ENCODE measurements around the gene POFUT2. TPM values are rescaled to one million over a fixed set of nuclear protein-coding genes. Genes with fewer than 3 reads are reported as not detected.

POFUT2 gene
- total RNA-seq, 1 experiment from 2014 or later: 31.9 TPM

GRCh38 chr21:45264146-45264911 lies 23.4 kb downstream of the POFUT2 start:
- no peak for DNase-seq (ENCODE audit: low spot score)

GRCh38 chr21:45263534-45263933 lies 24.2 kb downstream of the POFUT2 start:
- no peak for DNase-seq (ENCODE audit: low spot score)

DNA sequence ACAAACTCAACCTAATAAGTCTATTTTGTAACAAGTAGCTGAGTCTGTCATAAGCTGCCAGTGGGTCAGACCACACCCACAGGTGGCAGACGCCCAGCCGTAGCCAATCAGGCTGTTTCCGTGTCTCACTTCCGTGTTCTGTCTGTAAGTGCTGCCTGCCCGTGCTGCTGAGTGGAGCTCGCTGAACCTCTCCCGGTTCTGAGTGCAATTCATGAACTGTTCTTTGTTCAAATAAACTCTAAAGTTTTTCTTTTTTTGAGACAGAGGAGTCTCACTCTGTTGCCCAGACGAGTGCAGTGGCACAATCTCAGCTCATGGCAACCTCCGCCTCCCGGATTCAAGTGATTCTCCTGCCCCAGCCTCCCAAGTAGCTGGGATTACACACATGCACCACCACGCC lies 25.1 kb downstream of the POFUT2 start:
- no peak for DNase-seq (ENCODE audit: low spot score)

DNA sequence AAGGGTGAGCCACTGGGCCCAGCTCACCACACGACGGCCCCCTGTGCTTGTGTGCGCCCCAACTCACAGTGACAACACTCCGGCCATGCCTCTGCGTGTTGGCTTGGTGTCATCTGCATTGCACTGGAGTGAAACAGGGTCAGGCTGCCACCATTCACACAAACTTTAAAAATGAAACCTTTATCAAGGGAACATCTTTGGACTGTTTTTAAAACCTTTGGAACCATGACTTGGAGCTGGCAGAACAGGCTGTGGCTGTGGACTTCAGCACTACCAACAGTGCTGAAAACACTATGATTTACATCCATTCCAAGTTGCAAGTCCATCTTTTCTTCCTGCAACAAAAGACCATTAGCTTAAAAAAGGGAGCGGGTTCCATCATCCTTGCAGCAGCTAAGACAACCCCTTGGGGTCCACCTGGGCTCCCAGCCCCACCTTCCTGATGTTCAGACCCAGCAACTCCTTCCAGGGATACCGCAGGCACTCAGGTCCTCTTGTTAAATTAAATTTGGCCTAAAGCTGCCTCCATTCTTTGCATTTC lies 25.6 kb downstream of the POFUT2 start:
- DNase-seq (ENCODE audit: low spot score): no peak

DNA sequence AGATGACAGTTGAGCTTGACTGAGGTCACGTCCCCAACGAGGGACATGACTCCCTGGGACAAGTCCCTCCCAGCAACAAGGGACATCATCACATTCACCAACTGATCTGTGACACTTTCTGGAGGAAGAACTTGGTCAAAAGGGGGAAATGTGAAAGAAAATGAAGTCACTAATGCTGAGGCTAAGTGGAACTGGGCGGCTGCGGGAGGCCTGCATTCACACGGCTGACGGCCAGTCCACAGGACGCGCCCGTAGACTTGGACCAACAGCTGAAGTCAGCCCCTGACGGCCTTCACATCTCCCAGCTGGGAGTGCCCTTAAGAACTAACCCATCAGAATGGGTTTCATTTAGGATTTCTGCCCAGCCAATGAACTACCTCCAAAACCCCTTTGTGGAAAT lies 26.6 kb downstream of the POFUT2 start:
- no peak for DNase-seq (ENCODE audit: low spot score)

- DNase-seq (ENCODE audit: low spot score): no peak
Measured at GRCh38 chr21:45260191-45260825, 27.4 kb downstream of the POFUT2 start.

GRCh38 chr21:45259206-45259840 lies 28.4 kb downstream of the POFUT2 start:
- no peak for DNase-seq (ENCODE audit: low spot score)

DNA sequence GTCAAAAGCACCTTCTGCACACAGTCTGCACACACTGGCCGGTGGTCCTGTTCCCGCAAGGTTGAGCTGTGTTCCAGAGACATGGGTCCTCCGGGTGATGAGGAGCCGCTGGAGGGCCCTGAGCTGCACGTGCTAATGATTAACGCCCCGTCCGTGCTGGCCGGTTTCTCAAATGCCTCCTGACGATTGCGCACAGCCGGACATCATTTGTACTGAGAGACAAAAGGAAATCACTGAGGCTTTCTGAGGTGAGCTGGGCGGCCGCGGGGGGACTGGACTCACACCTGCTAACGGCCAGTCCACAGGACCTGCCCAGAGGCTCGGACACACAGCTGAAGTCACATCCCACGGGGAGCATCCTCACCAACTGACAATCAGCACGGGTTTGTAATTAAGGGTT lies 29.2 kb downstream of the POFUT2 start:
- DNase-seq (ENCODE audit: low spot score): no peak

DNA sequence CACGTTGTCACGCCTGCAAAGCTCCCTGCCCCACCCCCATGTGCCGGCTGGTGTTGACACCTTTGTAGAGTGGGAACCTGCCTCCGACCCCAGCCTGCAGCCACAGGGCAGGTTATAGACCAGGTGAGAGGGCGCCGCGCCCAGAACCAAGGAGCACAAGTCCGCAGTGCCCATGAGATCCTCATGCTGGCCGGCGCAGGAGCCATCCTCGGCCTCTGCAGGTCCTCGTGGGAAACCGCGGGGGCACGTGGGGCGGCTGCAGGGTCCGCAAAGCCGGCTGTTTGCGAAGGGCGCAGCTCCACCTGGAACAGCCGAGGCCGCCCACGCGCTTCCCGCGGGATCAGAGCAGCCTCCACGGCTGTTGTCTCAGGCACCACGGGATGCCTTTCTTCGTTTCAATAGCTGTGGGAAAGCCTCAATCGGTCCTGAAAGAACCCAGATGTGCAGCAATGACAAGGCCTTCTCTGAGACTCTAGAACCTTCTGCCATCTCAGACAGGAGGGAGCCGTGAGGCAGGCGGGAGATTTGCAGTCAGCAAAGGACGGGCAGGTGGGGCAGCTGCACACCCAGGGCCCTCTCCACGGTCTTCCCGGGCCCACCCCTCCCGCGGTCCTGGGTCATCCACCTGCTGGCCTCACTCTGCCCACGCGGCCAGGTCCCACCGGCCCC lies 29.9 kb downstream of the POFUT2 start:
- no peak for DNase-seq (ENCODE audit: low spot score)

DNA sequence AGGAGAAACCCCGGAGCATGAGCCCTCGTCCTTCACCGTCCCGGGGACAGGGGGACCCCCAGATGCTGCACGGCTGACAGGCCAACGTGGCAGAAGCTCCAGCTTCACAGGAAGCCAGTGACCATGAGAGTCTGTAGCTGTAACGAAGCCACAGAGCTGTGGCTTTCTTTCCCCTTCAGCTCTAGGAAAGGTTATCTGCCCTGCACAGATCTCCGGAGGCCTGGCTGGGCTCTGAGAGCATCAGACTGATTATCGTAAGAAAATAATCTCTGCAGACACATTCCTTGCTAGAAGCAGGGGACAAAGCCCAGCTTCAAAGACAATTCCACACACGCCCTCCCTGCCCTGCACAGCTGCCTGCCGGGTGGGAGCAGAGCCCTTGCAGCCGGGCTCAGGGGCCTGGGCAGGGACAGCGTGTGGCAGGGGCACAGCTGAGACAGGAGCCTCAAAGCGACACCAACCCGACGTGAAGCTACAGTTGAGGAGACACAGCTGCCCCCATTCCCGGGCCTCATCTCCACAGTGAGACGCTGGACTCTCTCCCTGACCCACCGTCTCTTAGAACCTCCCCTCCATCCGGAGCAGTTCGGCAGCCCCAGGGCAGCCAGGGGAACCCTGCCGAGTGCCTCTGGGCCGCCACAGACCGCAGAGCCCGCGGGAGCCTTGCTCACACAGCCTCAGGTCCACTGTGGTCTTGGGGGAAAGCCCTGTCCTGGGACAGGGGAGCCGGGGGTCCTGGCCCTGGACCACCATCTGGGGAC lies 30.6 kb downstream of the POFUT2 start:
- no peak for DNase-seq (ENCODE audit: low spot score)

DNA sequence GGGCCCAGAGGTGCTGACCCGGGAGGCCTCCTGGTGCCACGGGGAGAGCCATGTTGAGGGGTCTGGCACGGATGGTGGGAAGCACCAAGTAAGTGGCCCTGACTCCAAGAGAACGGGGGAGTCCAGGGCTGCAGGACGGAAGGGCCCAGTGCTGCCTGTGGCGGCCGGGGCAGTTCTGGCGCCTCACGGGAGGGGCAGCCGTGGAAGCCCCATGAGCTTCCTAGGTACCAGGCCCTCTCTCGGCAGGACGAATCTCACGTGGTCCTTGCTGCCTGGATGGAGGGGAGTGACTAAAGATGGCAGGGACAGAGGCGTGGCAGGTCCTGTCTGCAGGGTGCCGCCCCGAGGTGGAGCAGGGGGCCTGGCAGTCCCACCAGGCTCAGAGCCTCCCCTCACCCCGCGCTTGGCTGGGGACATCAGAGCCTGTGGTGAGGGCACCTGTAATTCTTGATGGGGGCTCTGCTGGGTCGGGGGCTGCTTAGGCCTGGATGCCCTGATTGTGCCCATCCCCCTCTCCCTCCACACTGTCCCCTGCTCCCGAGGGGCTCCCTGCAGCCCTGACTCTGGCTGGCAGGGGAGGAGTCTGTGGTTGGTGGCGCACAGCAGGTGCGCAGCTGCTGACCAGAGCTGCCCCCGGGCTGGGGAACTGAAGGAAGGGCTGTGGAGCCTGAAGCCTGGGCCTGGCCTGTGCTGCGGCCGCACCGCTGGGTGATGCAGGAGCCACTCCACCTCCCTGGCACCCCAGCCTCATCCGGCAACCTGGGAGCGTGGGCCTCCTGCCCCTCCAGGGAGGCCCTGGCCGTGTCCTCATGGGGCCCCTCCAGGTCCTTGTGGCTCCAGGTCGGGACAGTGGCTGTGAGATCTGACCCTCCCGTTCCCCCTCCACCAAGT lies 31.4 kb downstream of the POFUT2 start:
- DNase-seq (ENCODE audit: low spot score): no peak

DNA sequence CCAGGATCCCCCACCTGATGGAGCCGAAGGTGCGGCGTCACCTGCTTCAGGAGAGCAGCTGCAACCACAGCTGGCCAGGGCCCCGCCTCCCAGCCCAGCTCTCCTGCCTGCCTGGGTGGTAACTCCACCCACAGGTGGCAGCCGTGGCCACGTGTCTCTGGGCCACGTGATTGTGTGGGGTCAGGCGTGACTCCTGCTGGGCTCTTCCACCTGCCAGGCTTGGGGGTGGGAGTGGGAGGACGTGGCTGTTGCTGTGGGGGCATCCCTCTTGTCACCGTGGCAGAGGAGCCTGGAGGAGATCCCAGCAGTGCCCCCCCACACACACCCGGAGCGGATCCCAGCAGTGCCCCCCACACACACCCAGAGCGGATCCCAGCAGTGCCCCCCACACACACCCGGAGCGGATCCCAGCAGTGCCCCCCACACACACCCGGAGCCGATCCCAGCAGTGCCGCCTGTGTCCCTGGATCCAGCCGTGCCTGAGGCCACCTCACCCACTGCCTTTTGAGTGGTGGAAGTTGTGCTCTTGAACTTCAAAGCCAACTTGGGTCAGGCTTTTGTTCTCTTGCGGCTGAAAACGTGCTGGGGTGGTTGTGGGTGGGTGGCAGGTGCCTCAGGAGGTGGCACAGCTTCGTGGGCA lies 32.2 kb downstream of the POFUT2 start:
- DNase-seq (ENCODE audit: low spot score): no peak

DNA sequence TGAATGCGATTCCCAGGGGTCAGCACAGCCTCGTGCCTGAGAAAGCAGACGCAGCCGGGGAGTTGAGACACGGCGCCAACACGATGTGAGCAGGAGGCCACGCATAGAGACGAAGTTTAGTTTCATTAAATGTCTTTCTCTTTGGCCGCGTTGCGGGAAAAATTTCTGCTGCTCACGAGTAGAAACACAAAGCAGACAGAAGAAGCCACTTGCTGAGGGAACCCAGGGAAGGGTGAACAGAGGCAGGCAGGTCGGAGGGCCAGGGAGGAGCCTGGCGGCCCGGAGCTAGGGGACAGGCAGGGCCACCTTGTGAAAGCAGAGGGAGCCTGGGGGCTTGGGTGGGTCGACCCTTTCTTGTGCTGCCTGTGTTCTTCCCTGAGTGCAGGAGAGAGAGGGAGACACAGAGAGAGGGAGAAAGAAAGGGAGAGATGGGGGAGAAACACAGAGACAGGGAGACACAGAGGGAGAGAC lies 33.2 kb downstream of the POFUT2 start:
- no peak for DNase-seq (ENCODE audit: low spot score)

- DNase-seq (ENCODE audit: low spot score): no peak
Measured at GRCh38 chr21:45253633-45254459, 33.8 kb downstream of the POFUT2 start.

- peak; percentile 80 for DNase-seq (ENCODE audit: low spot score)
Measured at GRCh38 chr21:45253180-45253579, 34.5 kb downstream of the POFUT2 start.

- DNase-seq (ENCODE audit: low spot score): no peak
Measured at GRCh38 chr21:45252448-45252925, 35.2 kb downstream of the POFUT2 start.

DNA sequence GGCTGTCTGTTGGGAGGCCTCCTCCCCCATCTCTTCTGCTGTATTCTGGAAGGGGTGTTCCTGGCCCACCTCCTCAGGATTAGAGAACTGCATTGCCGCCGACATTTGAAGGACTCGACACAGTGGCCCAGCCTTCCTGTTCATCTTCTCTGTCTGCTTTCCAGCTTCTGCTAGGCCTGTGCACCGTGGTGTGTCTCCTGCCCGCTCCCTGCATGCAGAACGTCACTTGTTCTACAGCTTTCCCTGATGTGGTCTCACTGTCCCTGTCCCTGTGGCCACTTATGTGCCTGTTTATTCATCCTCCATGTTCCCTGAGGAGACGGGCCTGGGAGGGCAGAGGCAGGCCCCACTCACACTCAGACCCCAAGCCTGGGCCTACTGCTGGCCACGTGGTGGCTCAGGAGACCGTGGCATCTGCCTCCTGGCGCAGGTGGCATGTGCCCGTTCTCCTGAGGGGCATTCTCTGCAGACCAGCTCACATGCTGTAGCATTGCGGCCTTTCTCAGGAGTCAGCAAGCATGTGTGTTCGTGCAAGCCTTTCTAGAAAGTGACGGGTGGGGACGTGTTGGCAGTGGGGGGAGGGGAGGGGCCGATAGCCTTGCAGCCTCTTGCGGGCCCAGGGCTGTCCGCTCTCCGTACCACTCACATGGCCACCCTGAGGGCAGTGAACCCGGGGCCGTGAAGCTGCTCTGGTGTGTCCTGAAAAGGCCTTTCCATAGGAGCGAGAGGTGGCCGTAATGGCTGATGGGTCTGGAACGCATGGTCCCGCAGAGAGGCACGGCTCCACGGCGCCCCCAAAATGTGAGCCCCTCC lies 35.9 kb downstream of the POFUT2 start:
- no peak for DNase-seq (ENCODE audit: low spot score)

All from A172 (cell line).